HG02973 (cell line): ENCODE data around the gene STK10.
A peak's percentile ranks its signal among the peaks of the same experiment; 100 is the strongest.
"Not testable (repeated sequence)": the region's sequence is repeated elsewhere in the genome, so short reads cannot be mapped to it uniquely, and the experiment has no call there.

Experiments
- ATAC-seq: cut with Tn5 transposase; IDR thresholded peaks from one replicate; pipeline ENCODE4 v1.9.1; 2021; ENCODE audit warnings: moderate library complexity; ENCODE audit not compliant: unreplicated experiment

The STK10 gene

GRCh38 chr5:172188033-172188892 lies at the start of gene STK10:
TSS of gene STK10 (minus strand) at chr5:172188224. CDS start at chr5:172188042, 182 bp downstream.
- peak; percentile 64 for ATAC-seq

GRCh38 chr5:172235827-172236736 lies 48.1 kb upstream of the STK10 start:
- no peak for ATAC-seq

- peak; percentile 52 for ATAC-seq
These were observed 47.2 kb upstream of the STK10 start for GRCh38 chr5:172235132-172235780.

GRCh38 chr5:172234031-172234430 lies 46.0 kb upstream of the STK10 start:
- ATAC-seq = no peak

- ATAC-seq = no peak
These were observed 41.9 kb upstream of the STK10 start for GRCh38 chr5:172229904-172230303.

GRCh38 chr5:172224996-172225395 lies 37.0 kb upstream of the STK10 start:
- no peak for ATAC-seq

GRCh38 chr5:172223901-172224873 lies 36.2 kb upstream of the STK10 start:
- peak; percentile 65 for ATAC-seq

GRCh38 chr5:172219296-172219695 lies 31.3 kb upstream of the STK10 start:
- no peak for ATAC-seq

GRCh38 chr5:172216345-172216744 lies 28.3 kb upstream of the STK10 start:
- no peak for ATAC-seq

- no peak for ATAC-seq
These were observed 25.1 kb upstream of the STK10 start for GRCh38 chr5:172213126-172213525.

- ATAC-seq = no peak
These were observed 23.7 kb upstream of the STK10 start for GRCh38 chr5:172211676-172212075.

- ATAC-seq = no peak
These were observed 21.7 kb upstream of the STK10 start for GRCh38 chr5:172209714-172210113.

- no peak for ATAC-seq
These were observed 19.5 kb upstream of the STK10 start for GRCh38 chr5:172207511-172207910.

- ATAC-seq = not testable (repeated sequence)
These were observed 18.0 kb upstream of the STK10 start for GRCh38 chr5:172205984-172206383.

- ATAC-seq = no peak
These were observed 12.5 kb upstream of the STK10 start for GRCh38 chr5:172200476-172200875.

- ATAC-seq = no peak
These were observed 11.4 kb upstream of the STK10 start for GRCh38 chr5:172199446-172199845.

GRCh38 chr5:172197775-172198174 lies 9.8 kb upstream of the STK10 start:
- not testable (repeated sequence) for ATAC-seq

GRCh38 chr5:172194985-172195774 lies 7.2 kb upstream of the STK10 start:
- no peak for ATAC-seq

- no peak for ATAC-seq
These were observed 5.8 kb upstream of the STK10 start, which contains the start of gene EFCAB9 for GRCh38 chr5:172193872-172194271. TSS of gene EFCAB9 (plus strand) at chr5:172194172. CDS start at chr5:172194173, 1 bp downstream.
